HTERT RPE-1 (cell line): ENCODE measurements around the gene ATP8A2.

Experiments used
- in situ Hi-C: fragments of 300-500 bp; cut with MboI; formaldehyde crosslinking; loops from 4 replicates; pipeline ENCODE4 v1.14.3; 2020; ENCODE audit warnings: low sequenced_read_pairs

Gene ATP8A2

GRCh38 chr13:25980255-25980654 lies 608.5 kb downstream of the ATP8A2 start:
- in situ Hi-C loops, result no loop called here

- in situ Hi-C loops, result no loop called here
Measured at GRCh38 chr13:25981060-25981459, 609.3 kb downstream of the ATP8A2 start.

GRCh38 chr13:25982907-25983306 lies 611.1 kb downstream of the ATP8A2 start:
- in situ Hi-C loops, result no loop called here

GRCh38 chr13:25987987-25988386 lies 616.2 kb downstream of the ATP8A2 start:
- in situ Hi-C loops, result no loop called here

- in situ Hi-C loops, result no loop called here
Measured at GRCh38 chr13:25988661-25989060, 616.9 kb downstream of the ATP8A2 start.

- in situ Hi-C loops, result no loop called here
Measured at GRCh38 chr13:25990801-25991200, 619.0 kb downstream of the ATP8A2 start.

GRCh38 chr13:25992076-25992475 lies 620.3 kb downstream of the ATP8A2 start:
- in situ Hi-C loops, result no loop called here

- in situ Hi-C loops, result no loop called here
Measured at GRCh38 chr13:26007261-26008125, 635.7 kb downstream of the ATP8A2 start.

GRCh38 chr13:26010487-26011207 lies 638.9 kb downstream of the ATP8A2 start:
- in situ Hi-C loops, result no loop called here

GRCh38 chr13:26011208-26011573 lies 639.4 kb downstream of the ATP8A2 start:
- in situ Hi-C loops, result no loop called here

GRCh38 chr13:26011996-26012821 lies 640.4 kb downstream of the ATP8A2 start:
- in situ Hi-C loops, result no loop called here

- in situ Hi-C loops, result no loop called here
Measured at GRCh38 chr13:26012995-26013394, 641.2 kb downstream of the ATP8A2 start.

GRCh38 chr13:26015271-26016125 lies 643.7 kb downstream of the ATP8A2 start:
- in situ Hi-C loops, result no loop called here

GRCh38 chr13:26016189-26016588 lies 644.4 kb downstream of the ATP8A2 start:
- in situ Hi-C loops, result no loop called here

GRCh38 chr13:26017196-26017921 lies 645.6 kb downstream of the ATP8A2 start:
- in situ Hi-C loops, result no loop called here

- in situ Hi-C loops, result no loop called here
Measured at GRCh38 chr13:26017932-26018665, 646.3 kb downstream of the ATP8A2 start.

- in situ Hi-C loops, result no loop called here
Measured at GRCh38 chr13:26019251-26019650, 647.5 kb downstream of the ATP8A2 start.

- in situ Hi-C loops, result no loop called here
Measured at GRCh38 chr13:26019881-26020870, 648.4 kb downstream of the ATP8A2 start.
